ENCODE data around the gene CMSS1.

CMSS1 gene

GRCh38 chr3:99825004-99825640 is 7.5 kb downstream of the CMSS1 start (continued):
- TF ChIP-seq PRDM10 (tag by site-specific recombination; IDR thresholded peaks at IDR 0.05) (no peak; the same call in 1 of the 2 replicates), KLF8 (tag by site-specific recombination; IDR thresholded peaks at IDR 0.05) (no peak), ZNF140 (tag by site-specific recombination; IDR thresholded peaks at IDR 0.05) (no peak), EGR2 (tag by site-specific recombination; IDR thresholded peaks at IDR 0.05; ENCODE audit: low read depth) (no peak), ZNF768 (tag by site-specific recombination; IDR thresholded peaks at IDR 0.05) (no peak), ZNF302 (tag by site-specific recombination; IDR thresholded peaks at IDR 0.05; ENCODE audit: low read depth) (no peak), HIC1 (tag by site-specific recombination; IDR thresholded peaks at IDR 0.05) (peak; percentile 24; the same call in 1 of the 2 replicates), HOXA7 (CRISPR knock-in tag; IDR thresholded peaks at IDR 0.05; ENCODE audit: borderline replicate concordance) (no peak), SP7 (tag by site-specific recombination; IDR thresholded peaks at IDR 0.05) (peak; percentile 59), ZNF654 (tag by site-specific recombination; IDR thresholded peaks at IDR 0.05; ENCODE audit: low read depth) (no peak), ZBTB20 (tag by site-specific recombination; IDR thresholded peaks at IDR 0.05) (no peak), ATF2 (tag by site-specific recombination; IDR thresholded peaks at IDR 0.05; ENCODE audit: low read depth) (no peak), TRIM28 (IDR thresholded peaks at IDR 0.05; ENCODE audit: borderline replicate concordance, low read length) (0 out of 2 replicates have a peak, but pooled peaks have one; percentile 14), ZNF248 (tag by site-specific recombination; IDR thresholded peaks at IDR 0.05) (no peak), ZNF670 (tag by site-specific recombination; IDR thresholded peaks at IDR 0.05; ENCODE audit: low read depth) (no peak), ZNF645 (tag by site-specific recombination; IDR thresholded peaks at IDR 0.05) (no peak), YY1 (tag by site-specific recombination; IDR thresholded peaks at IDR 0.05) (no peak), ZFHX2 (tag by site-specific recombination; conservative IDR thresholded peaks at IDR 0.05) (no peak), SCRT1 (tag by site-specific recombination; IDR thresholded peaks at IDR 0.05; ENCODE audit: borderline replicate concordance) (no peak), ZBTB49 (tag by site-specific recombination; IDR thresholded peaks at IDR 0.05; ENCODE audit: low read depth) (no peak), ZNF398 (tag by site-specific recombination; IDR thresholded peaks at IDR 0.05) (no peak), ZNF174 (tag by site-specific recombination; IDR thresholded peaks at IDR 0.05) (no peak), ZNF366 (tag by site-specific recombination; conservative IDR thresholded peaks at IDR 0.05) (peak; percentile 49; the same call in 1 of the 2 replicates)
